Nephron (organoid): ENCODE data around the gene ENC1.

Experiments
- H3K27ac Mint-ChIP-seq, 3 experiments: 2 replicates each; pipeline ENCODE4 v1.8.0; 2020; ENCODE audit warnings: mixed read lengths in 3 of 3, mild to moderate bottlenecking in 2 of 3, moderate library complexity in 1 of 3
- H3K27me3 Mint-ChIP-seq: 2 replicates; pipeline ENCODE4 v1.8.0; 2021; ENCODE audit warnings: low read depth, mild to moderate bottlenecking, moderate library complexity, mixed read lengths
- H3K36me3 Mint-ChIP-seq: 2 replicates; pipeline ENCODE4 v1.8.0; 2020; ENCODE audit warnings: low read depth, mixed read lengths
- H3K4me1 Mint-ChIP-seq: 2 replicates; pipeline ENCODE4 v1.8.0; 2020; ENCODE audit warnings: mixed read lengths
- H3K4me3 Mint-ChIP-seq, 3 experiments: 2 replicates each; pipeline ENCODE4 v1.8.0; 2020; ENCODE audit warnings: mild to moderate bottlenecking in 3 of 3, mixed read lengths in 3 of 3, moderate library complexity in 2 of 3
- H3K9me3 Mint-ChIP-seq: 2 replicates; pipeline ENCODE4 v1.8.0; 2020; ENCODE audit warnings: mixed read lengths
- TF ChIP-seq, protein P1 (sequence below), 3 experiments: fragments of 200-600 bp; sonication (generic); IDR thresholded peaks; one replicate each; pipeline ENCODE4 v1.5.0; 2021; ENCODE audit warnings: antibody characterized with exemption in 3 of 3; ENCODE audit not compliant: unreplicated experiment in 3 of 3

ENC1 gene

DNA sequence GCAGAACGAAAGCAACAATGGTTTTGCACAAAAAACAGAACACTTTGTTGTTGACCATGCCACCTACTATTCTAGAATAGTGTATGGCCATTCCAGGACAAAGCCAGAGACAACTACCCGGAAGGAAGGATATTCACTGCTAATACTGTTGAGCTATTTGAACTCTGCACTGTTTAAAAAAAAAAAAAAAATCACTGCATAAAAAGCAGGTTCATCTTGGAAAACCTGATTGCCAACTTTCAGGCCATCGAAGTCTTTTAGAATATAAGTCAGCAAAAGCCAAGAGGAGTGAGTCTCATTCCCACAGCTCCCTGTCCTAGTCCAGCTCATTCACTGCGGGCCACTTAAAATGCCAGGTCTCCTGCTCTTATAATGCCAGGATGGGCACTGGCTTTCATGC lies 4.0 kb downstream of the ENC1 start:
- H3K4me1 Mint-ChIP-seq = peaks cover 71% of the 10 kb centered on the region
- peaks cover 64% of the 10 kb centered on the region for H3K36me3 Mint-ChIP-seq
- H3K9me3 Mint-ChIP-seq = no peaks in the 10 kb centered on the region
- no peaks in the 10 kb centered on the region for H3K27me3 Mint-ChIP-seq
- H3K4me3 Mint-ChIP-seq = peak overlapping the region; percentile 92 to 98 (median 96)
- TF ChIP-seq, protein P1, sequence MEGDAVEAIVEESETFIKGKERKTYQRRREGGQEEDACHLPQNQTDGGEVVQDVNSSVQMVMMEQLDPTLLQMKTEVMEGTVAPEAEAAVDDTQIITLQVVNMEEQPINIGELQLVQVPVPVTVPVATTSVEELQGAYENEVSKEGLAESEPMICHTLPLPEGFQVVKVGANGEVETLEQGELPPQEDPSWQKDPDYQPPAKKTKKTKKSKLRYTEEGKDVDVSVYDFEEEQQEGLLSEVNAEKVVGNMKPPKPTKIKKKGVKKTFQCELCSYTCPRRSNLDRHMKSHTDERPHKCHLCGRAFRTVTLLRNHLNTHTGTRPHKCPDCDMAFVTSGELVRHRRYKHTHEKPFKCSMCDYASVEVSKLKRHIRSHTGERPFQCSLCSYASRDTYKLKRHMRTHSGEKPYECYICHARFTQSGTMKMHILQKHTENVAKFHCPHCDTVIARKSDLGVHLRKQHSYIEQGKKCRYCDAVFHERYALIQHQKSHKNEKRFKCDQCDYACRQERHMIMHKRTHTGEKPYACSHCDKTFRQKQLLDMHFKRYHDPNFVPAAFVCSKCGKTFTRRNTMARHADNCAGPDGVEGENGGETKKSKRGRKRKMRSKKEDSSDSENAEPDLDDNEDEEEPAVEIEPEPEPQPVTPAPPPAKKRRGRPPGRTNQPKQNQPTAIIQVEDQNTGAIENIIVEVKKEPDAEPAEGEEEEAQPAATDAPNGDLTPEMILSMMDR (IDR thresholded peaks at IDR 0.05; ENCODE audit: unreplicated experiment in 3 of 3) = no peak
- peak overlapping the region; percentile 17 to 92 (median 84) for H3K27ac Mint-ChIP-seq

DNA sequence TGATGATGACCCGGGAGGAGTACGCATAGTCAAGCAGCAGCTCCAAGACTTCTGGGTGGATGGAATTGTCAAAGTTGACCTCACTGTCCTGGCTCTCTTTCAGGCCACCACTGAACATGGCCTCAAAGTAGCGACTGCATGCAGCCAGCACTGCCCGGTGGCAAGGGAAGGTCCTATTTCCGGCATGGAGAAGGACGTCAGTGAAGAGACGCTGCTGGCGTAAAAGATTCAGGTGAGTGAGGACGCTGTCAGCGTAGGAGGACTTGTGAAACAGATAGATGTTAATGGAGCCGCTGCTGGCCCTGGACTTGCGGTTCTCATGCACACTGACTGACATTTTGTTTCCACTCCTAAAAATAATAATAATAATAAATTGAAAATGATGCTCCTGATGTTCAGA lies 4.4 kb downstream of the ENC1 start:
- no peaks in the 10 kb centered on the region for H3K27me3 Mint-ChIP-seq
- H3K27ac Mint-ChIP-seq = peak overlapping the region in 2 of 3 experiments; percentile 17 to 84
- TF ChIP-seq, protein P1 (IDR thresholded peaks at IDR 0.05; ENCODE audit: unreplicated experiment in 3 of 3) = no peak
- no peaks in the 10 kb centered on the region for H3K9me3 Mint-ChIP-seq
- peaks cover 68% of the 10 kb centered on the region for H3K36me3 Mint-ChIP-seq
- H3K4me1 Mint-ChIP-seq = peaks cover 75% of the 10 kb centered on the region
- peak overlapping the region; percentile 92 to 98 (median 96) for H3K4me3 Mint-ChIP-seq

DNA sequence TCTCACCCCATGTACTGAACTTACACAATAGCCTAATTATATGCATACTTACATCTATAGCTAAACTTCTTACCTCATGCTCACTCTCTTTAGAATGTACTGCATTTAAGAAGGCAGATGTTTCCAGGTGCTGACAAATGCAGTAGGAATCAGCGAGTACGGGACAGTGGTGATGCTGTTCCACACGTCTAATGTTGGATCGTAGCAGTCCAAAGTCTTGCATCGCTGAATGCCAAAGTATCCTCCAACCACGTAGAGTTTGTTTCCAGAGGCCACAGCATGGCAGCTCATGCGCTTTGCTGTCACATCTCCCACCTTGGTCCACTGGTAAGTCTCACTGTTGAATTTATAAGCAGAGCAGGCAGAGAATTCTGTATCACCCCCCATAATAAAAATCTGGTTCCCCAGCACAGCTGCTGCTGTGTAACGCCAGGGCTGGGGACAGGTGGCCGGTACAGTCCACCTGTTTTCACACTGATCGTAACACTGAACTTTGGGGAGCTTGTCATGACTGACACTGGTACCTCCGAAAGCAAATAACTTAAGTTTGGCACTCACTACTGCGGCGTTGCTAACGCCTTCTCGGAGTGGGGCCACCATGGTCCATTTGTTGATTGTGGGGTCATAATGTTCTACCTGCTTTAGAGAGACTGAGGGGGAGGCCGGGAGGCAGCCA lies 5.8 kb downstream of the ENC1 start:
- Mint-ChIP-seq H3K27me3 (no peaks in the 10 kb centered on the region), H3K9me3 (no peaks in the 10 kb centered on the region), H3K4me1 (peaks cover 89% of the 10 kb centered on the region), H3K4me3 (peak overlapping the region; percentile 9 to 78 (median 56)), H3K36me3 (peaks cover 81% of the 10 kb centered on the region), H3K27ac (peak overlapping the region in 2 of 3 experiments; percentile 54 to 71)
- TF ChIP-seq, protein P1 (IDR thresholded peaks at IDR 0.05; ENCODE audit: unreplicated experiment in 3 of 3) = no peak

DNA sequence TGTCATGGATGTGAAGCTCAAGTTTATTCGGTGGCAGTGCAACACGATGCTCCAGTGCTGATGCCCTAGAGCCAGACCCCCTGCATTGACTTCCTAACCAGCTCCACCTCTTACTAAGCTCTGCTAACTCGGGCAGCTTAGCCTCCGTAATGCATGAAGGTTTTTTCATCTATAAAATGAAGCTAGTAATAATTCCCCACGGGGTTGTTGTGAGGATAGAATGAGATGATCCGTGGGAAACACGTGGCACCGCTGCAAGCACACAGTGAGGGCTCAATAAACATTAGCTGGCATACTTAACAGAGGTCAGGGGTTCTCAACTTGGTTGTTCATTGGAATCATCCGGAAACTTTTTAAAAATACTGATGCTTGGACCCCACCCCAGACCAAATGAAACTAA lies 6.8 kb downstream of the ENC1 start:
- Mint-ChIP-seq H3K4me1 (peaks cover 95% of the 10 kb centered on the region), H3K27ac (peak overlapping the region in 2 of 3 experiments; percentile 78 to 83), H3K27me3 (no peaks in the 10 kb centered on the region), H3K9me3 (no peaks in the 10 kb centered on the region), H3K36me3 (peaks cover 89% of the 10 kb centered on the region), H3K4me3 (peak overlapping the region in 2 of 3 experiments; percentile 53 to 66)
- TF ChIP-seq, protein P1 (IDR thresholded peaks at IDR 0.05; ENCODE audit: unreplicated experiment in 3 of 3) = no peak

DNA sequence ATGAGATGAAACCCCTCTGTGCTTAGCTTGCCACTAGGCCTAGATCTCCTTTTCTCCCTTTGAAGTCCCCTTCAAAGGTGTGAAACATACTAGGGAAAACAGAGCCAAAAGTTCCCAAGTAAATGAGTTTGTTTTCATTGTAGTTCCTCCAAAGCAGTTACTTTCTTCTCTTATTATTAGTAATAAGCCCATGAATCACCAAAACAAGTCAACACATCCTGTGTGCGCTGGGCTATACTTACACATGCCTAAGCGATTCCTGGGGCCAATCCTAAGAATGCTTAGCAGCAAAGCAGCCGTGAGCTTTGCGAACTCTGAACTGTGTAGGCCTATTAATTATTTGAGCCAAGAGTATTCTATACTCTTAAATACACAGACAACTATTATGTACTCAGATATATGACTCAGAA lies 7.6 kb downstream of the ENC1 start:
- H3K9me3 Mint-ChIP-seq = no peaks in the 10 kb centered on the region
- no peaks in the 10 kb centered on the region for H3K27me3 Mint-ChIP-seq
- peak overlapping the region in 2 of 3 experiments; percentile 78 to 83 for H3K27ac Mint-ChIP-seq
- peaks cover 96% of the 10 kb centered on the region for H3K36me3 Mint-ChIP-seq
- peaks cover 98% of the 10 kb centered on the region for H3K4me1 Mint-ChIP-seq
- TF ChIP-seq, protein P1 (IDR thresholded peaks at IDR 0.05; ENCODE audit: unreplicated experiment in 3 of 3) = no peak
- peak overlapping the region in 2 of 3 experiments; percentile 44 to 54 for H3K4me3 Mint-ChIP-seq
